Activated T-cell treated with anti-CD3 and anti-CD28 coated beads, Interleukin-2, amount 50 U/mL, for 24 hours (primary cell): ENCODE measurements around the gene CLEC19A.
"Not testable (repeated sequence)": the region's sequence is repeated elsewhere in the genome, so short reads cannot be mapped to it uniquely, and the experiment has no call there.

Experiments used
- DNase-seq: peaks from one replicate; pipeline ENCODE4 v3.0.0-alpha.2; 2020
- H3K27ac Mint-ChIP-seq: 2 replicates; pipeline ENCODE4 v1.8.0; 2020; ENCODE audit warnings: mild to moderate bottlenecking, mixed read lengths
- H3K27me3 Mint-ChIP-seq: 2 replicates; pipeline ENCODE4 v1.8.0; 2020; ENCODE audit warnings: mixed read lengths
- H3K36me3 Mint-ChIP-seq: 2 replicates; pipeline ENCODE4 v1.8.0; 2020; ENCODE audit warnings: low read depth, mixed read lengths
- H3K4me1 Mint-ChIP-seq: 2 replicates; pipeline ENCODE4 v1.8.0; 2020; ENCODE audit warnings: low read depth, mixed read lengths
- H3K4me3 Mint-ChIP-seq: 2 replicates; pipeline ENCODE4 v1.8.0; 2020; ENCODE audit warnings: mild to moderate bottlenecking, moderate library complexity, mixed read lengths
- H3K9me3 Mint-ChIP-seq: 2 replicates; pipeline ENCODE4 v1.8.0; 2020; ENCODE audit warnings: mixed read lengths

CLEC19A gene

GRCh38 chr16:19294156-19294649, 8.7 kb downstream of the CLEC19A start:
- Mint-ChIP-seq H3K4me1 (peaks cover 41% of the 10 kb centered on the region), H3K27me3 (peaks cover 26% of the 10 kb centered on the region), H3K9me3 (peaks cover 8% of the 10 kb centered on the region), H3K4me3 (no peak overlapping the region), H3K27ac (peak overlapping the region; percentile 66), H3K36me3 (peaks cover 3% of the 10 kb centered on the region)
- peak; percentile 50 for DNase-seq

GRCh38 chr16:19295393-19295792, 9.9 kb downstream of the CLEC19A start:
- peaks cover 8% of the 10 kb centered on the region for H3K9me3 Mint-ChIP-seq
- H3K36me3 Mint-ChIP-seq: peaks cover 3% of the 10 kb centered on the region
- H3K4me1 Mint-ChIP-seq: peaks cover 39% of the 10 kb centered on the region
- H3K4me3 Mint-ChIP-seq: no peak overlapping the region
- peaks cover 19% of the 10 kb centered on the region for H3K27me3 Mint-ChIP-seq
- no peak for DNase-seq
- H3K27ac Mint-ChIP-seq: peak overlapping the region; percentile 66

GRCh38 chr16:19297454-19297853, 11.9 kb downstream of the CLEC19A start:
- H3K4me3 Mint-ChIP-seq: no peak overlapping the region
- peaks cover 34% of the 10 kb centered on the region for H3K4me1 Mint-ChIP-seq
- peaks cover 16% of the 10 kb centered on the region for H3K27me3 Mint-ChIP-seq
- H3K27ac Mint-ChIP-seq: no peak overlapping the region
- peaks cover 8% of the 10 kb centered on the region for H3K9me3 Mint-ChIP-seq
- peaks cover 3% of the 10 kb centered on the region for H3K36me3 Mint-ChIP-seq
- no peak for DNase-seq

- H3K4me3 Mint-ChIP-seq: no peak overlapping the region
- peaks cover 2% of the 10 kb centered on the region for H3K36me3 Mint-ChIP-seq
- H3K27me3 Mint-ChIP-seq: peaks cover 11% of the 10 kb centered on the region
- peaks cover 5% of the 10 kb centered on the region for H3K9me3 Mint-ChIP-seq
- H3K4me1 Mint-ChIP-seq: peaks cover 16% of the 10 kb centered on the region
- H3K27ac Mint-ChIP-seq: no peak overlapping the region
- no peak for DNase-seq
These were observed 14.0 kb downstream of the CLEC19A start for GRCh38 chr16:19299565-19299964.

GRCh38 chr16:19301931-19302330, 16.4 kb downstream of the CLEC19A start:
- Mint-ChIP-seq H3K36me3 (no peaks in the 10 kb centered on the region), H3K4me3 (no peak overlapping the region), H3K27me3 (peaks cover 14% of the 10 kb centered on the region), H3K27ac (no peak overlapping the region), H3K4me1 (no peaks in the 10 kb centered on the region), H3K9me3 (no peaks in the 10 kb centered on the region)
- DNase-seq: no peak

- Mint-ChIP-seq H3K4me1 (no peaks in the 10 kb centered on the region), H3K27ac (no peak overlapping the region), H3K36me3 (no peaks in the 10 kb centered on the region), H3K4me3 (no peak overlapping the region), H3K27me3 (peaks cover 14% of the 10 kb centered on the region), H3K9me3 (no peaks in the 10 kb centered on the region)
- DNase-seq: no peak
These were observed 19.2 kb downstream of the CLEC19A start for GRCh38 chr16:19304750-19305149.

- Mint-ChIP-seq H3K4me3 (no peak overlapping the region), H3K27me3 (peaks cover 13% of the 10 kb centered on the region), H3K4me1 (no peaks in the 10 kb centered on the region), H3K36me3 (no peaks in the 10 kb centered on the region), H3K9me3 (no peaks in the 10 kb centered on the region), H3K27ac (no peak overlapping the region)
- DNase-seq: no peak
These were observed 19.9 kb downstream of the CLEC19A start for GRCh38 chr16:19305443-19305842.

- no peak for DNase-seq
- H3K9me3 Mint-ChIP-seq: no peaks in the 10 kb centered on the region
- H3K36me3 Mint-ChIP-seq: no peaks in the 10 kb centered on the region
- H3K27me3 Mint-ChIP-seq: peaks cover 10% of the 10 kb centered on the region
- no peaks in the 10 kb centered on the region for H3K4me1 Mint-ChIP-seq
- no peak overlapping the region for H3K27ac Mint-ChIP-seq
- H3K4me3 Mint-ChIP-seq: no peak overlapping the region
These were observed 22.2 kb downstream of the CLEC19A start for GRCh38 chr16:19307587-19308241.

GRCh38 chr16:19308392-19308791, 22.9 kb downstream of the CLEC19A start:
- H3K4me1 Mint-ChIP-seq: no peaks in the 10 kb centered on the region

GRCh38 chr16:19309178-19309577, 23.6 kb downstream of the CLEC19A start:
- peaks cover 8% of the 10 kb centered on the region for H3K27me3 Mint-ChIP-seq
- no peaks in the 10 kb centered on the region for H3K4me1 Mint-ChIP-seq
- H3K9me3 Mint-ChIP-seq: no peaks in the 10 kb centered on the region
- no peak for DNase-seq
- H3K27ac Mint-ChIP-seq: no peak overlapping the region
- no peaks in the 10 kb centered on the region for H3K36me3 Mint-ChIP-seq
- H3K4me3 Mint-ChIP-seq: no peak overlapping the region

More at GRCh38 chr16:19308392-19308791, 22.9 kb downstream of the CLEC19A start:
- no peak overlapping the region for H3K27ac Mint-ChIP-seq
- H3K27me3 Mint-ChIP-seq: peaks cover 10% of the 10 kb centered on the region
- H3K4me3 Mint-ChIP-seq: no peak overlapping the region
- no peaks in the 10 kb centered on the region for H3K9me3 Mint-ChIP-seq
- DNase-seq: no peak
- H3K36me3 Mint-ChIP-seq: no peaks in the 10 kb centered on the region

GRCh38 chr16:19314718-19315425, 29.3 kb downstream of the CLEC19A start:
- no peak for DNase-seq
- no peaks in the 10 kb centered on the region for H3K9me3 Mint-ChIP-seq
- no peaks in the 10 kb centered on the region for H3K4me1 Mint-ChIP-seq
- H3K36me3 Mint-ChIP-seq: no peaks in the 10 kb centered on the region
- H3K27me3 Mint-ChIP-seq: peaks cover 6% of the 10 kb centered on the region
- no peak overlapping the region for H3K4me3 Mint-ChIP-seq
- no peak overlapping the region for H3K27ac Mint-ChIP-seq

- no peaks in the 10 kb centered on the region for H3K9me3 Mint-ChIP-seq
- H3K27ac Mint-ChIP-seq: no peak overlapping the region
- peaks cover 6% of the 10 kb centered on the region for H3K27me3 Mint-ChIP-seq
- no peak for DNase-seq
- H3K36me3 Mint-ChIP-seq: no peaks in the 10 kb centered on the region
- no peak overlapping the region for H3K4me3 Mint-ChIP-seq
- no peaks in the 10 kb centered on the region for H3K4me1 Mint-ChIP-seq
These were observed 30.4 kb downstream of the CLEC19A start for GRCh38 chr16:19315889-19316433.

- H3K4me3 Mint-ChIP-seq: no peak overlapping the region
- H3K36me3 Mint-ChIP-seq: no peaks in the 10 kb centered on the region
- peaks cover 6% of the 10 kb centered on the region for H3K27me3 Mint-ChIP-seq
- no peaks in the 10 kb centered on the region for H3K9me3 Mint-ChIP-seq
- H3K4me1 Mint-ChIP-seq: no peaks in the 10 kb centered on the region
- no peak overlapping the region for H3K27ac Mint-ChIP-seq
- no peak for DNase-seq
These were observed 31.3 kb downstream of the CLEC19A start for GRCh38 chr16:19316846-19317245.

- not testable (repeated sequence) for H3K36me3 Mint-ChIP-seq, H3K27ac Mint-ChIP-seq, H3K4me3 Mint-ChIP-seq, DNase-seq, H3K27me3 Mint-ChIP-seq, H3K4me1 Mint-ChIP-seq, H3K9me3 Mint-ChIP-seq
These were observed 35.7 kb downstream of the CLEC19A start for GRCh38 chr16:19321186-19321585.

GRCh38 chr16:19323596-19323995, 38.1 kb downstream of the CLEC19A start:
- no peaks in the 10 kb centered on the region for H3K4me1 Mint-ChIP-seq
- peaks cover 2% of the 10 kb centered on the region for H3K9me3 Mint-ChIP-seq
- H3K27me3 Mint-ChIP-seq: peaks cover 2% of the 10 kb centered on the region
- no peak overlapping the region for H3K27ac Mint-ChIP-seq
- H3K4me3 Mint-ChIP-seq: no peak overlapping the region
- H3K36me3 Mint-ChIP-seq: no peaks in the 10 kb centered on the region
- no peak for DNase-seq
